ENCODE data around the gene PLRG1.
"Not testable (repeated sequence)": the region's sequence is repeated elsewhere in the genome, so short reads cannot be mapped to it uniquely, and the experiment has no call there.

PLRG1 gene

DNA sequence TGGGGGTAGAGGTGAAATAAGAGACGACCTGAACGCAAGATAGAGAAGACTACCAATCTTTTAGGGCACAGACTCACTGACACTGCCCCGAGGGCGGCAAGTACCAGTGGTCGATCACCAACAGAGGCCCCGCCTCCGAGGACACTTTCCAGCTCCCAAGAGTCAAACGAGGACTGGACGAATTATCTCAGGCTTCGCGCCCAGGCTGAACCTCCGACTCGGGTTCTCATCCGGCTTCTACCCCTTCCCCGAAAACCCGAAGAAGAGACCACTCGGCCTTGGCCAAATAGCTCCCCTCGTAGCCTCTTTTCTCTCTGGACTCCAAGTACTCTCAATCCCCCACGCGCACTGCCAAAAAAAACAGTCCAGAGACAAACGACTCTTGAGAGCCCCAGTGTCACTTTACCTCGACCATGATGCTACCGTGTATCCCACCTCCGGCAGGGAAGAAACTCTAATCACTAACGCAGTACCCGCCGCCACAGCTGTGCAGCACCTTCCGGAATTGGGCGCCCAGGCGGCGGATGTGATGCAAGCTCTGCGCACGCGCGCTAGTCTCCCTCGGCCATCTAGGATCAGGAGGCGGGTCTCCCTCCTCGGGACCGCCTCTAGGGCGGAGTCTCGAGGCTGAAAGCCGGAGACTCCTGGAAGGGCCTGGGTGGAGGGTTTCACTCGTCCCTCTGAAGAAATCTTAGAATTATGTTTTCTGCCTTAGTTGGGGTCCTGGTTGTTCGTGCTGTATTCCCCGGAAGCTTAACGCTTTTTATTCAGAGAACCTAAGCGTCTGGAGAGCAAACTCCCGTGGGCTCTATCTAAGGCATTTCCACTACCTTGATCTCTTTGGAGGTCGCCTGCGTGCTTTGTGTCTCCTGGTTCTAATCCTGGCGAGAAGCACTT lies at the start of gene PLRG1:
Gene PLRG1 (minus strand): TSS at position 507 of the 897 bp plus-strand sequence. CDS start 92 bp downstream, at position 415.
- DNase-seq, result peak; percentile 98

GRCh38 chr4:154597798-154598774 lies 47.9 kb upstream of the PLRG1 start:
- no peak for DNase-seq

DNA sequence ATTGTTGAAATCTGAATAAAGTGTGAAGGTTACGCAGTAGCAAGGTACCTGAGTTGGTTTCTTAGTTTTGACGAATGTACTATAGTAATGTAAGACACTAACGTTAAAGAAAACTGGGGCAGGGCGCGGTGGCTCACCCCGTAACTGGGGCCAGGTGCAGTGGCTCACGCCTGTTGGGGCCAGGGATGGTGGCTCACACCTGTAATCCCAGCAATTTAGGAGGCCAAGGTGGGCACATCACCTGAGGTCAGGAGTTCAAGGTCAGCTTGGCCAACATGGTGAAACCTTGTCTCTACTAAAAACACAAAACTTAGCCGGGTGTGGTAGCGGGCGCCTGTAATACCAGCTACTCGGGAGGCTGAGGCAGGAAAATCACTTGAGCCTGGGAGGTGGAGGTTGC lies 47.1 kb upstream of the PLRG1 start:
- DNase-seq, result not testable (repeated sequence)

- no peak for DNase-seq
Measured at GRCh38 chr4:154595807-154596206, 45.6 kb upstream of the PLRG1 start.

DNA sequence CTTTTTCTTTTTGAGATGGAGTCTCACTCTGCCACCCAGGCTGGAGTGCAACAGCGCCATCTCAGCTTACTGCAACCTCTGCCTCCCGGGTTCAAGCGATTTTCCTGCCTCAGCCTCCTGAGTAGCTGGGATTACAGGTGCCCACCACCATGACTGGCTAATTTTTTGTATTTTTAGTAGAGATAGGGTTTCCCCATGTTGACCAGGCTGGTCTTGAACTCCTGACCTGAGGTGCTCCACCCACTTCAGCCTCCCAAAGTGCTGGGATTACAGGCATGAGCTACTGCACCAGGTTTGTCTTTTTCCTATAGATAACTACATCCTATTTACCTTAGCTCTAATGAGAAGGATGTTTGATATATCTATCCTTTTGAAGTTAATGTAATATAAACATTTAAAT lies 44.1 kb upstream of the PLRG1 start:
- DNase-seq, result not testable (repeated sequence)

GRCh38 chr4:154593868-154594267 lies 43.7 kb upstream of the PLRG1 start:
- DNase-seq, result no peak

DNA sequence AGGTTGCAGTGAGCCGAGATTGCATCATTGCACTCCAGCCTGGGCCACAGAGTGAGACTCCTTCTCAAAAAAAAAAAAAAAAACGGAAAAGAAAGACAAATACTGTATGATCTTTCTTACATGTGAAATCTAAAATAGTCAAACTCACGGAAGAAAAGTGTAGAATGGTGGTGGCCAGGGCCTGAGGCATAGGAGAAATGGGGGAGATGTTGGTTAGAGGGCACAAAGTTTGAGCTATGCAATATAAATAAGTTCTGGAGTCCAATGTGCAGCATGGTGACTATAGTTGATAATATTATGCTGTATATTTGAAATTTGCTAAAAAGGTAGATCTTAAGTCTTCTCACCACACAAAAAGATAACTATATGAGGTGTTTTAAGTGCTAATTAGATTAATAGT lies 41.7 kb upstream of the PLRG1 start:
- DNase-seq, result no peak

DNA sequence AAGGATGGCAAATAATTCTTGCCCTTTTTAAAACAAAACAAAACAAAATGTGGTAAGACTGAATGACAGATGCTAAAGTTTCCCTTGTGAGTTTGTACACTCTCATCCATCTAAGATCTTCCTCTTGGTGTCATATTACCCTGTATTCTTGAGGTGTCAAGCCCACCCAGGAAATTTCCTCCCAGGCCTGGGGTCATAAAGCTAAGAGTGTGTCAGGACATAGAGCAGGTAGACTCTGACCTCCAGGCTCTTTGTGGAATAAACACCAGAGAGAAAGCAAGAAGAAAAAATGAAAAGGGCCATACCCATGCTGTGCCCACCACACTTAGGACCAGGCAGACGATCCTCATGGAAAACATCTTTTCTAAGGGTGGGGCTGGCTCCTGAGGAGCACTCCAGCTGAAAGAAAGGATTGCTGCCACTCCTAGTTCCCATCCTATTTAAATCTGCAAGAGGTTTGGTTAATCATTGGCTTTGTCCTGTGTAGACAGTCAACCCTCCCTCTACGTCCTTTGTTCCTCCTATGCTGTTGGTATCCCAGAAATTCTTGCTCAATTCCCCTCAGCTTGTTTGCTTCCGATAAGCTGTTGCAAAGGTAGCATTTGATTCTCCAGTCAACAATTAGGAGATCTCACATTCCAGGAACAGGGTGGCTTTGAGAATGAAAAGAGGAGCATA lies 40.3 kb upstream of the PLRG1 start, which contains the start of gene FGA:
Gene FGA (minus strand): TSS at position 414 of the 678 bp plus-strand sequence. CDS start 55 bp downstream, at position 359.
- no peak for DNase-seq

DNA sequence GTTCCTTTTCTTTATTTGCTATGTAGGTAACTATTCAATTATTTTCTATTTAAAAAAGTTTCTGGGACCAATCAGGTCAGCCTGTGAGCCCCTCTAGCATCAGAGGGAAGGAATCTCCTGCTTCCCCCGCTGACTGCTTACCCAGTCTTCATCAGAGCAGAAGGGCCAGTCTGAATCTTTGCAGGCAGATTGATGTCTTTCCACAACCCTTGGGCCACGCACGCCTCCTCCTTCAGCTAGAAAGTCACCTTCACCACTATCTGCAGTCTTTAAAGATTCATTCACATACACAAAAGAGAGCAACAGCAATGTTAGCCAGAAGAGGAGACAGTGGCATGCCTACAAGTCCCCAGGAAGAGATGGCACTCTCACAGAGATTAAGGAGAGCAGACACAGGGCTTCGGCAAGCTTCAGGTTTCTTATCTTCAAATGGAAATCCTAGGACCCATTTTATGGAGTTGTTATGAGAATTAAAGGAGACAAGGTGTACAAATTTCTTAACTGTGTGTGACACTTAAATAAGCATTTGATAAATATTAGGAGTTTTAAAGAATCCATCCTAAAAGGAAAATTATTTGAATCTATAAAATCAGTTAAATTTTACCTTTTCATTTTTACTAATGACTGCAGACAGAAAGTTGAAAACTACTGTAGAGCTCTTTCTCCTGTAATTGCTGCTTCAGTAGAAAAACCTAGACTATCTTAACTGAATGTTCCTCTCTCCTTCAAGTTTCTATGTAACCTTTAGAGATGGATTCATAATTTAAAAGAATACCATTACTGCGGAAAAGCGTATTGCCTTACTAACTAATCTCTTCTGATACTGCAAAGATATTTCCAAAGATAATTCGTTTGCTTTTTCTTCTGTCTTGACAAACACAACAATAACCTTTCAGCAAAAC lies 39.3 kb upstream of the PLRG1 start:
- DNase-seq, result no peak

DNA sequence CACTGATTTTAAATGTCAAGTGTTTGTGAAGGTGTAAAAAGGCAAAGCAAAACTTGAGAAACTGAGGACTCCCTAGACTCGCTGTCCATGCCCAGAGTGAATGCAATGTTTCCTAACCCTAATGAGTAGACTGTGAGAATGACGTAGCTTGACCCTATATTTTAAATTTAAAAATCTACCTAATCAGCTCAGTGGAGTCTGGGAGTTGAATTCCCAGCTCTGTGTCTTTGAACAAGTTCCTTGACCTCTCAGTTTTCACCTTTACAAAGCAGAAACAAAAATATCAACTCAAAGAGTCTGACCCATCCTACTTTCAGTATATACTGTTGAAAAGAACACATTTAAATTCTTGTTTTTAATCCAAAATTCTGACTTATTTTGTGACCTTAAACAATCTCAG lies 38.0 kb upstream of the PLRG1 start:
- DNase-seq, result no peak

DNA sequence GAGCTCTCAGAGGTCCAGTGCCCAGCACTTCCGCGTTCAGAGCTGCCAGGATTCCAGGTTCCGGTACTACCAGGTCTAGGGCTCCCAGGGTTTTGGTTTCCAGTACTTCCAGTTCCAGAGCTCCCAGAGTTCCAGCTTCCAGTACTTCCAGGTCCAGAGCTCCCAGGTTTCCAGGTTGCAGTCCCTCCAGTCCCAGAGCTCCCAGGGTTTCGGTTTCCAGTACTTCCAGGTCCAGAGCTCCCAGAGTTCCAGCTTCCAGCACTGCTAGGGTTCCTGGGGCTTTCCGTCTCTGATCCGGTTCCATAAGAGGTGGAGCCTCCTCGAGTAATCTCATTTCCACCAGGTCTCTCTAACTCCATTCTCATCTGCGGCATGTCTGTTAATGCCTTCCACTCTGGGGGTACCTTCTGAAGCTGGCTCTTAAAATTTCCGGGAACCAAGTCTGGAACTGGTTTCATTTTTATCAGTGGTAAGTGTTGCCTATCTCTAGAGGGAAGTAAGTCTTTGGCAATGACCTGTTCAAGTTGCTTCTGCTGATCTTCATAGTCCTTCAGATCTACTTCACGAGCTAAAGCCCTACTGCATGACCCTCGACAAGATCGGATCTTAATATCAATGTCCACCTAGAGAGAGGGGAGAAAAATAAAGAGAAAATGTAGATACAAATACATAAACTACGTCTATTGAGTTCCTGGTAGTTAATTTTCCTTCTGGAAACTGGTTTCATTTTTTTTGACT lies 36.3 kb upstream of the PLRG1 start:
- no peak for DNase-seq

- DNase-seq, result no peak
Measured at GRCh38 chr4:154585369-154586018, 35.3 kb upstream of the PLRG1 start.

GRCh38 chr4:154584259-154584658 lies 34.1 kb upstream of the PLRG1 start:
- DNase-seq, result no peak

DNA sequence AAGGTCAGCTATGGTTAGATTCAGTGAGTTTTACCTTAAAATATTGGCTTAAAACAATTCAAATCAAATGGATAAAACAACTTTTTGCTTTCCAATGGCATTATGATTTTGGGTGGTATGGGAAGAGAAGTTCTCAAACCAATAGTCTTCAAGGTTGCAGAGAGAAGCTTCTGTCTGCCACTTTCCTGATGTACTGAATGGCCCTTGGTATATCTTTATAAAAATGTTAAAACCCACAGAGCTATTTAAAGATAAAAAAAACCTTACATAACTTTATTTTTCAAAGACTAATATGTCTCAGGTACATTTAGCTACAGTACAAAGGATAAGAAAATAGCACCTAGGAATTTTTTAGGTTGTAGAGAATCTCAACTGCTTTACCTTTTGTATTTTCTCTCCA lies 33.5 kb upstream of the PLRG1 start:
- DNase-seq, result no peak

GRCh38 chr4:154583230-154583629 lies 33.0 kb upstream of the PLRG1 start:
- no peak for DNase-seq

DNA sequence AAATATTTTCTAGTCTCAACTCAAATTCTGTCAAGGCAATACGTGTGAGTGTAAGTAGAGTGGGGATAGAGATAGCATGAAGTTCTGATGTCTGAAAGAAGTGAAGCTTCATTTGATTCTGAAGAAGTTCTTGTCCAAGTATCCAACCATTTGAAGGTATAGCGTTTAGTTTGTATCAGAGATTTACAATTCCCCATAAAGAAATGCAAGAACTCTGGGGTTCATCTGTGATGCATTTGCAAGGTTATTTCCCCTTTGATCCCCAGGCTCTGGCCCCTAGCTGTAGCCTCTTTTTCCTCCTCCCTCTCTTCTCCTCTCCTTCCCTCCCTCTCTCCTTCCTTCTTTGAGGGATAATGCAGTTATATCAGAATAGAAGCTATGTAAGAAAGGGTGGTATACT lies 32.5 kb upstream of the PLRG1 start:
- DNase-seq, result no peak

GRCh38 chr4:154579927-154580326 lies 29.7 kb upstream of the PLRG1 start:
- DNase-seq, result no peak

- DNase-seq, result no peak
Measured at GRCh38 chr4:154578919-154579318, 28.7 kb upstream of the PLRG1 start.

DNA sequence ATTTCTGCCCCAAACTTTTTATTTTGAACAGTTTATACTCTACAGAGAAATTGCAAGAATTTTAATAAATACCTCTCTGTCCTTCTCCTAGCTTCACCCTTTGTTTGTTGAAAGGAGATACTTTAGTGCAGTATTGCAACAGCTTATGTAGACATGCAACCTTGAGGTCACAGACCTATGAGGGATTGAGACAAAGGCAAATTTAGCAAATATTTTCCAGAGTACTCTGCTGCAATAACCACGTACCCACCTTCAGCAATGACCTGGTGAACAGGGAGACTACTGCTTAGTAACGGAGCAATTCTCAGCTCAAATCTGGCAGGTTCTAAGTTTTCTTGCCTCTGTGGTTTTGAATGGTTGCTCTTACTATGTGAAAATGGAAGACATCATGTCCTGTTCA lies 27.1 kb upstream of the PLRG1 start:
- no peak for DNase-seq

DNA sequence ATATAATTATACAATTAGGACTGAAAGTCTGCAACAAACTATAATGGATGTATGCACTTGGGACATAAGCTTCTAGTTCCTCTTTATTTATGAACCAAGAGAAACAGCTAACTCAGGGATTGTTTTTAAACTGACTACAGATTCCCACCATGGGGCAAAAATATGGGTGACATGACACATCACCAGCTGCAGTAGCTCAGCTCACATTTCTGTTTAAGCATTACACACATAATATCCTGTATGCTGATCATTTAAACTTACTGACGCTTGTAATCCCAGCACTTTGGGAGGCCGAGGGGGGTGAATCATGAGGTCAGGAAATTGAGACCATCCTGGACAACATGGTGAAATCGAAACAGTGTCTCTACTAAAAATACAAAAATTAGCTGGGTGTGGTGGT lies 24.1 kb upstream of the PLRG1 start:
- no peak for DNase-seq

All from CD4-positive, alpha-beta T cell treated with Interleukin-6 for 4 hours (primary cell).